GM10847 (cell line): ENCODE data around the gene CYTH1.

Source experiments
- POLR2A ChIP-seq: IDR thresholded peaks from 2 replicates; pipeline ENCODE4 v1.6.1; 2011; ENCODE audit not compliant: insufficient read length; ENCODE audit errors: extremely low read depth

CYTH1 gene

DNA sequence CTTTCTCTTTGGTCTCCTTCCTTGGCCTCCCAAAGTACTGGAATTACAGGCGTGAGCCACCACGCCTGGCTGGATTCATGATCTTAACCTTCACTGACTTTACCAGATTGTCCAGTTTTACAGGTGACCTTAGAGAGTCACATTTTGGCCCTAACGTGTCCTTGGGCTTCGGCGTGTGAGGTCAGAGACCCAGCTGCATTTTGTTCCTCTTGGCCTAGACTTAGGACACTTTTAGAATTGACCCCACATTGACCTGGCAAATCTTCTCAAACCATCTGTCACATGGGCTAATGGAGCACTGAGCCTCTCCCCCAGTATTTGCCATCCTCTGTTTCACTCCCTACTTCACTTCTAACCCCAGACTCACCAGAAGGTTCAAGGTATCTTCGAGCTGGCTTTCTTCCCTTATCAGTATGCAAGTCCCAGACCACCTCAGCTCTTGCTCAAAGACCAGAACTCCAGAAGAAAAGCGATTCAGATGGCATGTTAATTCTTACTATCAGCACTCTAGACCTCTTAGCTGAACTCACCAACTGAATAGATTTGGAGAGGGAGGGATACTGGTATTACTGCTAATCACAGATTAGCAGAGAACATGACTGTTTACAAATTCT lies 1.7 kb upstream of the CYTH1 start:
- TF ChIP-seq POLR2A, result no peak

DNA sequence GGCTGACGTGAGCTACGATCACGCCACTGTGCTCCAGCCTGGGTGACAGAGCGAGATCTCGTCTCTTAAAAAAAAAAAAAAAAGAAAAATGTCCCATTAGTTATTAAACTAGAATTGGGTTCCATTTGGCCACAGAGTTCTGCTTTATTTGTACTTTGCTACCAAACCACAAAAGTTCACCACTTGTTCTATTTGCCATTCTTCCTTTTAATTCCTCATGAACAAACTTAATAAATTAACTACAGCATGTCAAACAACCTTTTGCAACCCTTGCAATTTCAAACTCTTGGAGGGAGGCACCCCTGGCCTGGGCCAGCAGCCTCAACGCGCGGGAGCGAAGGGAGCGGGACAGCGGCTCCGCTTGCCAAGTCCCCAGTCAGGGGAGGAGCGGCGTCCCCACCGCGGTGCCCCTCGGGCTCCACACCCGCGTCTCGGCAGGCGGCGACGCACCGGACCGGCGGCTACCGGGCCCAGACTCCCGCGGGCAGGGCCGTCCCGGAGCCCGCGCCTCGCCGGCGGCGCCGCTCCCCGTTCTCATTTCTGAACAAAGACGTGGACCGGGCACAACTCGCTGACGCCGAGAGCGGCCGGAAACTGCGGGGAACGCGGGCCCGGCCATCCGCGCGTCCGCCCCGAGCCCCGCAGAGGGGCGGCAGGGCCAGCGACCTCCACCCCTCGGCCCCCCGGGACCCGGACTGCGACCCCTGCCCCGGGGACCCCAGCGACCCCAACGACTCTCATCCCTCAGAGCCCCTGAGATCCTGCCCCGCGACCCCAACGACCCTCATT lies 775 bp downstream of the CYTH1 start:
- TF ChIP-seq POLR2A, result no peak

DNA sequence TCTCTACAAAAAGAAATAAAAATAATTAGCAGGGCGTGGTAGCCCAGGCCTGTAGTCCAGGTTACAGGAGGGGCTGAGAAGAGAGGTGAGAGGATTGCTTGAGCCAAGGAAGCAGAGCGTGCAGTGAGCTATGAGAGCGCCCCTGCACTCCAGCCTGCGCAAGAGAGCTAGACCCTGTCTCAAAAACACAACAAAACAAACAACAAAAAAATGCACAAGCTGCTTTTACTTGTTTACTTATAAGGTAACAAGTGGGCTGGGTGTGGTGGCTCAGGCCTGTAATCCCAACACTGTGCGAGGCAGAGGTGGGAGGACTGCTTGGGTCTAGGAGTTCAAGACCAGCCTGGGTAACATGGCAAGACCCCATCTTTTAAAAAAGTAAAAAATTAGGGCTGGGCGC lies 1.7 kb downstream of the CYTH1 start:
- no peak for TF ChIP-seq POLR2A

DNA sequence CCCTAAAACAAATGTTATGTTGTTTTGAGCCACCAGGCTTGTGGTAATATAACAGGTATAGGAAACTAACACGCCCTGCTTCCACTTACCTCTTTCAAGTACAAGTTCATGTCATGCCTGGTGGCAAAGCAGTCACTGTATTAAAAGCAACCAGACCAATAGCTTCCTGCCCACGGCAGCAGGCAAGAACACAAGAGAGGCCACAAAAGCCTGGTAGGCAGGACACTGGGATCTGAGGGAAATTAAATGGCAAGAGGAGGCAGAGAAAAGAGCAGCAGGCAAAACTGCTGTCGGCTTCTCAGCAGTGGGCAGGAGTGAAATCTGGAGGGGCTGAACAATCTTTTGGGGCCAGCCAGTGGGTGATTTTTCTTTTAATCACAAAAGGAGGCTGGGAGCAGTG lies 2.2 kb downstream of the CYTH1 start:
- no peak for TF ChIP-seq POLR2A

DNA sequence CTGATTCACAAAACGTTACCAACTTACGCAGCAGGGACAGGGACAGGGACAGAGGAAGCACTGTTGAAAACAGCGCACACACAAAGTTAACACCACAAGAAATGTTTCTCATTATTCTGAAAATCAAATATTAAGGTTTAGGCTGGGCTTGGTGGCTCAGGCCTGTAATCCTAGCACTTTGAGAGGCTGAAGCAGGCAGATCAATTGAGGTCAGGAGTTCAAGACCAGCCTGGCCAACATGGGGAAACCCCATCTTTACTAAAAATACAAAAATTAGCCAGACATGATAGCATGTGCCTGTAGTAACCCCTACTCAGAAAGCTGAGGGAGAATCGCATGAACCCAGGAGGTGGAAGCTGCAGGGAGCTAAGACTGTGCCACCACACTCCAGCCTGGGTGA lies 4.2 kb downstream of the CYTH1 start:
- TF ChIP-seq POLR2A, result no peak

DNA sequence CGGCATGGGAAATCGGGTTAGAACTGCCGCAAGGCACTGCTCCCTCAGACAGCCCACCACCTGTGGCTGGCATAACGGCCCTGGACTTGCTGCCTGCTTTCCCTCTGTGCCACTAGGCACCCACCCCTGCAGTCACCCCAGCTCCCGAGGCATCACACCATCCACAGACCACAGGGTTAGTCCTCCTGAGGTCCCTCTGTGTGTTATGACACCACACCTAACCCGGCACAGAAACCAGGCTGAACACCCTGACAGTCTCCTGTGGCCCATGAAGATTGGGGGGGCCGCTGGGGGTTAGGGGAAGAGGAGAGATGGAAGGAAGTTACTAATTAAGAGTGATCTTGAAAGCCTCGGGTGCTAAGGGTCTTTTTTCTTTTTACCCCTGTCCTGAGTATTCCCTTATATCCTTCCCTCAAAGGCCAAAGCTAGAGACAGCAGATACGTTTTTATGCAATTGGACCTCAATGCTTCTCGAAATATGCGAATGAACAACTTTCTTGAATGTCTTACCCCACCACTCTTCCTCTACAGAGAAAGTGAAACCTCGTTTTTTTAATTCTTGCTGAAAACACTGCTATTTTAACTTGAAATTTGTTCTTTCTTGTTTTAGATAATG lies 7.0 kb downstream of the CYTH1 start:
- TF ChIP-seq POLR2A, result peak; percentile 46

DNA sequence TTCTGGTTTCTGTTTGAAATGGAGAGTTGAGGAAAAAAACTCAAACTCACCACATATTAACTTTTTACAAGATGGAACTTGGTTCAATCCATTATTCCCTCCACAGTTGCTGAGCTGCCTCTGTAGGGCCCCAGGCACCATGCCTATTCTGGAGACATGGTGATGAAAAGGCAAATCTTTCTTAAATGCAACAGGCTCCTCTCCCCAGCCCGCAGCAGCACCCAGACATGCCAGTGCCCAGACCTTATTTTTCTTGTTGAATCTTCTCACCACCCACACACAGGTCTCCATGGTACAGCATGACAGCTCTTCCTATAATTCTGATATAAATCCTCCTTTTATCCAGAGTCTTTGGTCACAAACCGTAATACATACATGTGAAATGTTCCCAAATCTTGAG lies 7.6 kb downstream of the CYTH1 start:
- TF ChIP-seq POLR2A, result no peak

DNA sequence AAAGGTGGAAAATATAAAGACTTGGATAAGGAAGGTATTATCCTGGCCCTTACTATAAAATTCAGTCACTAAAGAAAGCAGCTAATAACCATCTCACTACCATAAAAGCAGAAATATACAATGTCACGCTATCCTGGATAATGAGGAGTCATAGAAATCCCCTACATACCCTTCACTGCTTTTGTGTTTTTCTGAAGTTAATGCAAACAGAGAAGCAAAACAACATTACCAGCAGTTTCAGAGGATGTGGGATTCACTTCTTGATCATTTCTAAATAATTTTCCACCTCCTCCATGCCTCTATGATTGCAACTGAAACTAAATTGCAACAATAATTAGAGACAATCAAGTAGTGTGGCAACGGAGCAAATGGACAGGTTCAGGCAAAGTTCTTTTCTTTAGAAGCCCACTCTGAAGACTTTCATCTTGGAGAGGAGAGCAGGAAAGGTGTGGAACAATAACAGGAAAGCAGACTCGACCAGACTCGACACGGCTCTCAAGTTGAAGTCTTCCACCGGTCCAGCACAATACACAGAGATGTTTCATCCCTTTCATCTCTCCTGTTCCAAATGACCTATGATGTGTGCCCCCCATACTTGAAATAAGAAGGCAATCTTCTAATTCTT lies 10.2 kb downstream of the CYTH1 start:
- TF ChIP-seq POLR2A, result no peak

DNA sequence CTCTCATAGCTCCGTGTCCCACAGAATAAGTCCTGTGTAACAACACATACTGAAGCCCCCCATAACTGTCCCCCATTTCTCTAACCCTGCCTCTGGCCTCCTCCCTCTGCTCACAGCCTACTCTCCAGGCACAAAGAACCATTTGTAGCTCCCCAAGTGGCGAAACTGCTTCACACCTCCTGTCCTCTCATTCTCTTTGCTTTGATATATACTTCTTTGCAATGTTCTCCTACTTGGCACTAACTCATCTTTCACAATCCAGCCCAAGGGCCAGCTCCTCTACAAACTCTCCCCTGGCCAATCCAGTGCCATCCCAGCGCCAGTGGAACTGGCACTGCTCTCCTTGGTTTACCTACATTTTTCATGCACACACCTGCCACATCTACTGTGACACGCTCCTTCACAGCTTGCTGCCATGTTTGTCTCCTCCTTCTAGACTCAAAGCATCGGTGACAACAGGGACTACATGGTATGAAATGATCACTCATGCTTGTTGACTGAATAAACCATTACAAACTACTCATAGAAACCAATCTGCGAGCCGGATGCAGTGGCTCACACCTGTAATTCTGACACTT lies 12.8 kb downstream of the CYTH1 start:
- TF ChIP-seq POLR2A, result no peak

DNA sequence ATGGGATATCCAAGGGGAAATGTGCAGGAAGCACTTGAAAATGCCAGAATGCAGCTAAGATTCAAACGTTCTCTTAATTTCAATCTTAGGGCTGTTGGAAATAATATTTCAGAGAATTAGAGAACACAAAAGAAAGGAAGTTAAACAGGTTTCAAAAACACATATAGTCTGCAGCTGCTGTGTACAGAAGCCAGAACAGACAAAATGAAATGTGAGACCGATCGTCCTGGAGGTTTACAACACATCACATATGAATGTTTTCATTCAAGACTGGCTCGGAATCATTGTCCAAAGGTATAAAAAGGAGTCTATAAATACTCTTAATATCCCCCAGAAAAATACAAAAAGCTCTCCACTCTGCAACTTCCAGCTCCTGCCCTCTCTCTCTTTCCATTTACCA lies 14.3 kb downstream of the CYTH1 start:
- TF ChIP-seq POLR2A, result no peak

DNA sequence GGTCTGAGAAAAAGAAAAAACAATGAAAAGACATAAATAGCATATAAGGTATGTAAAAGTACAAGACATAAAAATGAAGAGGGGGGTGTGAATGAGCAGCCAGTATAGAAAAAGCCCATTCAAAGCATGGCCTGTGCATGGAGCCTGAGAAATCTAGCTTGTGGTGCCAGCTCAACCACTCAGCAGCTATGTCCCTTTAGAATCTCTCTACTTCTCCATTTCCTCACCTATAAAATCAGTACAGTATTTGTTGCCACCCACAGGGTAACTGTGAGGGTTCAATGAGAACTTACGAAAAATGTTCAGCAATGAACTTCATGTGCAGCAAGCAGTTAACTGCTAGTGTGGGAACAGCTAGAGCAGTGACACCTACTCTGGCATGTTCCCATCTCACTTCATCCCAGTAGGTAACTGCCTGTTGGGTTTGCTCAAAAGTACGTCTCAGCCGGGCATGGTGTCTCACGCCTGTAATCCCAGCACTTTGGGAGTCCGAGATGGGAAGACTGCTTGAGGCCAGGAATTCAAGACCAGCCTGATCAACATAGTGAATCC lies 15.3 kb downstream of the CYTH1 start:
- no peak for TF ChIP-seq POLR2A

DNA sequence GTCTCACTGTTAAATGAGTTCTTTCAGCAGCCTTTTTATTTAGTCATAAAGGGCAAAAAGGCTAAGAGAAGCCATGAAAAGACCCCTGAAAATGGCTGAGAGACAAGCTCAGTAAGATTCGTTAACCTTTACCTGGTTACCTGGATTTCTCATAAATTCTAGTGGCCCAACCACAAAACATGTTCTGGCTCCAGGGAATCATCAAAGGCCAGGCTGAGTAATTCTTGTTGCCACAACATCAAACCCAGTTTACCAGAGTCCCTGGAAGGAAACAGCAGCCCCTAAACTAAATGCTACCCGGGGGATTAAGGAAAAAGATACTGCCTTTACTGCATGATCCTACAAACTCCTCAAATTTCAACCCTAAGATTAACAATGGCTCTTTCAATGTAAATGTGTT lies 15.8 kb downstream of the CYTH1 start:
- TF ChIP-seq POLR2A, result no peak

DNA sequence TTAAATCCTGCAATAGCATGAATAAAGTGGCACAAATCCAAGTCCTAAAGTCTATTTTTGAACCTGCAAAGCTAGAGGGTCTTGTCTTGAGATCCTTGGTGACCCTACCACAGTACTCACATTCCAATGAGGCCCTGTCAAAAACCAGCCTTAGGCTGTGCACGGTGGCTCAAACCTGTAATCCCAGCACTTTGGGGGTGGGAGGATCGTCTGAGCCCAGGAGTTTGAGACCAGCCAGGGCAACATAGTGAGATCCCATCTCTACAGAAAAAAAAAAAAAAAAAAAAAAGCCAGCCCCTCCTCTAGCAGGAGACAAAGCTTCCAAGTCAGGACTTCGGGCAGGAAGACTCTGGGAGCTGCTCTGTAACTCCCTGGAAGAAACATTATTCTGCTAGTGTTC lies 16.3 kb downstream of the CYTH1 start:
- TF ChIP-seq POLR2A, result no peak

DNA sequence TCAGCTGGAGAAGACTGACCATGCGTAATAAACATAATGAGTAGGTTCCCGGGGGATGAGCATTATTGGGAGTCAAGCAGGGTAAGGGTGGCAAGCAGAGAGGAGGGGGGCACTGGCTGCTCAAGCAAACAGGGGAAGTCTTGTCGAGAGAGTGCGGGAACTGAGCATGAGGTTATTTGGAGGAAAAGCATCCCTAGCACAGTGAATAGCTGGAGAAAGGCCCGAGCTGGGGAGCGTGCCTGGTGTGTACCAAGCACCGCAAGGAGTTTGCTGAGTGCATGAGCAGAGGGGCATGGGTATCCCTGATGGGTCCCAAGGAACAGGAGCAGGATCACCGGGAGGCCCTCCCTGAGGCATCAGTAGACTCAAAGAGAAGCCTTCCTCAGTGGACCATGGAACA lies 17.2 kb downstream of the CYTH1 start:
- no peak for TF ChIP-seq POLR2A

DNA sequence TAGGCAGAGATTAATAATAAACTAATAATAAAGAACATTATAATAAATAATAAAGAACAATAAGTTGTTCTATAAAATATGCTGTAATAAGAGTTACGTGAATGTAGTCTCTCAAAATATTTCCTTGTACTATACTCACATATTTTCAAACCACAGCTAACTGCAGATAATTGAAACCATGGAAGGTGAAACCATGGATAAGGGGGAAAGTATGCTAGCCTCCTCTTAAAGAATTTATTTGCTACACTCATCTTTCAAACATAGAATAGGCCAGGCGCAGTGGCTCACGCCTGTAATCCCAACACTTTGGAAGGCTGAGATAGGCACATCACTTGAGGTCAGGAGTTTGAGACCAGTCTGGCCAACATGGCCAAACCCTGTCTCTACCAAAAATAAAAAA lies 18.5 kb downstream of the CYTH1 start:
- TF ChIP-seq POLR2A, result no peak
